HepG2 (cell line): ENCODE results near the gene CEP250. TPM values are rescaled to one million over a fixed set of nuclear protein-coding genes. Genes with fewer than 3 reads are reported as not detected.

Experiments
- CEBPG ChIP-seq: IDR thresholded peaks from 2 replicates; pipeline ENCODE4 v1.6.1; 2016
- CHCHD3 ChIP-seq: sonication (generic); formaldehyde crosslinking; IDR thresholded peaks from 2 replicates; pipeline ENCODE4 v1.8.0; 2022; ENCODE audit warnings: mild to moderate bottlenecking, missing genetic modification reagents, moderate library complexity
- CREBL2 ChIP-seq: sonication (generic); formaldehyde crosslinking; IDR thresholded peaks from 2 replicates; pipeline ENCODE4 v1.8.1; 2023; ENCODE audit warnings: missing genetic modification reagents, mild to moderate bottlenecking, borderline replicate concordance
- CREM ChIP-seq, 2 experiments: sonication (generic) in 1 of 2; formaldehyde crosslinking in 1 of 2; IDR thresholded peaks; 2 replicates each; pipeline versions ENCODE4 v1.4.0 to v1.6.1; 2016 to 2020; ENCODE audit warnings: antibody characterized with exemption in 1 of 2, mild to moderate bottlenecking in 1 of 2, missing genetic modification reagents in 1 of 2
- FLYWCH1 ChIP-seq: sonication (generic); formaldehyde crosslinking; IDR thresholded peaks from 2 replicates; pipeline ENCODE4 v1.8.1; 2023; ENCODE audit warnings: mild to moderate bottlenecking, missing genetic modification reagents
- GABPB1 ChIP-seq: IDR thresholded peaks from 2 replicates; pipeline ENCODE4 v1.6.1; 2016; ENCODE audit warnings: mild to moderate bottlenecking, missing genetic modification reagents, moderate library complexity, missing compliant biosample characterization
- HMG20A ChIP-seq: IDR thresholded peaks from 2 replicates; pipeline ENCODE4 v1.6.1; 2016; ENCODE audit warnings: borderline replicate concordance
- JUNB ChIP-seq: sonication (generic); formaldehyde crosslinking; IDR thresholded peaks from 2 replicates; pipeline ENCODE4 v1.8.0; 2022; ENCODE audit warnings: missing genetic modification reagents, mild to moderate bottlenecking, borderline replicate concordance
- NFKB2 ChIP-seq: sonication (generic); formaldehyde crosslinking; IDR thresholded peaks from 2 replicates; pipeline ENCODE4 v1.4.0; 2020; ENCODE audit warnings: missing genetic modification reagents, borderline replicate concordance
- NR2F2 ChIP-seq: IDR thresholded peaks from 2 replicates; pipeline ENCODE4 v1.6.1; 2012; ENCODE audit warnings: low read depth, inconsistent platforms, borderline replicate concordance
- PBX3 ChIP-seq: sonication (generic); formaldehyde crosslinking; IDR thresholded peaks from 2 replicates; pipeline ENCODE4 v1.8.1; 2023; ENCODE audit warnings: missing genetic modification reagents, inconsistent platforms, borderline replicate concordance
- PRDM4 ChIP-seq: sonication (generic); formaldehyde crosslinking; IDR thresholded peaks from 2 replicates; pipeline ENCODE4 v1.9.0; 2021; ENCODE audit warnings: missing genetic modification reagents, borderline replicate concordance
- RXRA ChIP-seq: sonication (generic); formaldehyde crosslinking; IDR thresholded peaks from 2 replicates; pipeline ENCODE4 v1.5.1; 2020; ENCODE audit warnings: missing genetic modification reagents
- SMAD9 ChIP-seq: sonication (generic); formaldehyde crosslinking; IDR thresholded peaks from 2 replicates; pipeline ENCODE4 v1.5.1; 2020; ENCODE audit warnings: mild to moderate bottlenecking, missing genetic modification reagents
- SP4 ChIP-seq: sonication (generic); formaldehyde crosslinking; IDR thresholded peaks from 2 replicates; pipeline ENCODE4 v1.8.1; 2023; ENCODE audit warnings: mild to moderate bottlenecking, missing genetic modification reagents
- TEF ChIP-seq: sonication (generic); formaldehyde crosslinking; IDR thresholded peaks from 2 replicates; pipeline ENCODE4 v1.5.0; 2020; ENCODE audit warnings: missing genetic modification reagents
- ZEB1 ChIP-seq: IDR thresholded peaks from 2 replicates; pipeline ENCODE4 v1.6.1; 2012; ENCODE audit warnings: mild to moderate bottlenecking, low read depth, inconsistent platforms; ENCODE audit not compliant: insufficient replicate concordance
- ZKSCAN1 ChIP-seq: fragments of 150-350 bp; IDR thresholded peaks from 2 replicates; pipeline ENCODE4 v1.6.1; 2014; ENCODE audit warnings: low read length
- ZNF12 ChIP-seq: sonication (generic); formaldehyde crosslinking; IDR thresholded peaks from 2 replicates; pipeline ENCODE4 v1.5.0; 2020; ENCODE audit warnings: missing genetic modification reagents
- ZNF17 ChIP-seq: sonication (generic); formaldehyde crosslinking; IDR thresholded peaks from 2 replicates; pipeline ENCODE4 v1.5.0; 2020; ENCODE audit warnings: mild to moderate bottlenecking, missing genetic modification reagents
- ZNF18 ChIP-seq: sonication (generic); formaldehyde crosslinking; IDR thresholded peaks from 2 replicates; pipeline ENCODE4 v1.8.0; 2022; ENCODE audit warnings: mild to moderate bottlenecking, missing genetic modification reagents; ENCODE audit not compliant: insufficient replicate concordance
- ZNF232 ChIP-seq: sonication (generic); formaldehyde crosslinking; IDR thresholded peaks from 2 replicates; pipeline ENCODE4 v1.4.0; 2020; ENCODE audit warnings: missing genetic modification reagents, borderline replicate concordance
- ZNF234 ChIP-seq: sonication (generic); formaldehyde crosslinking; conservative IDR thresholded peaks from 2 replicates; pipeline ENCODE4 v1.5.1; 2020; ENCODE audit warnings: mild to moderate bottlenecking, missing genetic modification reagents
- ZNF564 ChIP-seq: sonication (generic); formaldehyde crosslinking; IDR thresholded peaks from 2 replicates; pipeline ENCODE4 v1.8.1; 2023; ENCODE audit warnings: mild to moderate bottlenecking, missing genetic modification reagents
- polyA plus RNA-seq, 8 experiments: library from polyadenylated mRNA; depleted of rRNA in 3 of 8; stranded (reverse) in 7 of 8; unstranded in 1 of 8; fragments of >200 nt; fragmentation: Illumina TruSeq in 4 of 8; extraction: Trizol in 4 of 8; gene quantifications; 2 replicates each; pipeline versions ENCODE4 v1.2.1 to v1.2.3, GENCODE V29; 2011 to 2016; ENCODE audit warnings: low read depth in 4 of 8, missing spikeins in 1 of 8, mixed read lengths in 1 of 8; ENCODE audit not compliant: insufficient read depth in 1 of 8
- total RNA-seq, 5 experiments: library from RNA; depleted of rRNA; stranded (reverse); fragments of >200 nt; fragmentation: Illumina TruSeq; extraction: Trizol; gene quantifications; 2 replicates each; pipeline ENCODE4 v1.2.3, GENCODE V29; 2016; ENCODE audit warnings: low read depth in 1 of 5

CEP250 gene
- total and polyA plus RNA-seq, 2 of the 13 experiments (the other 11 are each of a cell fraction or from before 2014, with no cell fraction given), result 28.8 to 55.3 TPM

- TF ChIP-seq ZNF18 (CRISPR knock-in tag) (peak; percentile 86), ZEB1 (peak; percentile 65), NFKB2 (CRISPR knock-in tag) (peak; percentile 96), FLYWCH1 (0 out of 2 replicates have a peak, but pooled peaks have one; percentile 16), ZNF12 (CRISPR knock-in tag) (no peak), CREM (IDR thresholded peaks at IDR 0.05) (peak; percentile 71), CREM (CRISPR knock-in tag; IDR thresholded peaks at IDR 0.05) (no peak), CREBL2 (CRISPR knock-in tag) (no peak), SMAD9 (CRISPR knock-in tag) (no peak), PBX3 (CRISPR knock-in tag) (no peak), JUNB (CRISPR knock-in tag) (no peak), ZNF17 (CRISPR knock-in tag) (no peak), CEBPG (CRISPR knock-in tag) (peak; percentile 79), RXRA (CRISPR knock-in tag) (peak; percentile 87), ZNF232 (0 out of 2 replicates have a peak, but pooled peaks have one; percentile 43), SP4 (CRISPR knock-in tag) (peak; percentile 99), NR2F2 (peak; percentile 62; the same call in 1 of the 2 replicates), GABPB1 (CRISPR knock-in tag) (peak; percentile 99), PRDM4 (CRISPR knock-in tag) (no peak), ZNF234 (no peak), HMG20A (CRISPR knock-in tag) (no peak), TEF (CRISPR knock-in tag) (no peak), ZKSCAN1 (no peak), CHCHD3 (no peak), ZNF564 (CRISPR knock-in tag) (peak; percentile 80; the same call in 1 of the 2 replicates)
Measured at GRCh38 chr20:35541783-35542662, 86.6 kb downstream of the CEP250 start, which contains the start of gene ERGIC3 (continued).
